Activated CD8-positive, alpha-beta memory T cell treated with anti-CD3 and anti-CD28 coated beads, Interleukin-2, amount 10 ng/mL, durations not matched to agents 7 days and 5 days (primary cell): Measurements from ENCODE around the gene CLASP2. TPM values are rescaled to one million over a fixed set of nuclear protein-coding genes. Genes with fewer than 3 reads are reported as not detected.

Source experiments
- ATAC-seq: fragments of 150-1000 bp; cut with Tn5 transposase; one replicate; pipeline ENCODE4 v1.10.0; 2021; ENCODE audit warnings: moderate library complexity
- CTCF ChIA-PET: fragments of 350-600 bp; sonication (Branson Sonifier 250); formaldehyde crosslinking; loops from one replicate; lab custom pipeline; 2021; ENCODE audit warnings: antibody characterized with exemption; lab: Charles Lee
- DNase-seq: peaks from one replicate; pipeline ENCODE4 v3.0.0-alpha.2; 2020
- H3K27ac Mint-ChIP-seq: one replicate; pipeline ENCODE4 v1.8.0; 2021; ENCODE audit warnings: mild to moderate bottlenecking, mixed read lengths
- H3K27me3 Mint-ChIP-seq: one replicate; pipeline ENCODE4 v1.8.0; 2021; ENCODE audit warnings: mixed read lengths
- H3K36me3 Mint-ChIP-seq: one replicate; pipeline ENCODE4 v1.8.0; 2021; ENCODE audit warnings: mild to moderate bottlenecking, mixed read lengths
- H3K4me1 Mint-ChIP-seq: one replicate; pipeline ENCODE4 v1.8.0; 2021; ENCODE audit warnings: mixed read lengths
- H3K4me3 Mint-ChIP-seq: one replicate; pipeline ENCODE4 v1.8.0; 2021; ENCODE audit warnings: mild to moderate bottlenecking, moderate library complexity, mixed read lengths
- H3K9me3 Mint-ChIP-seq: one replicate; pipeline ENCODE4 v1.8.0; 2022; ENCODE audit warnings: low read depth, mixed read lengths
- total RNA-seq, 2 experiments: library from RNA; stranded (reverse); gene quantifications; one replicate each; pipeline ENCODE4 v1.2.3, GENCODE V29; 2021

The CLASP2 gene
- total RNA-seq, 2 experiments from 2014 or later: 47.7 to 55.1 TPM

DNA sequence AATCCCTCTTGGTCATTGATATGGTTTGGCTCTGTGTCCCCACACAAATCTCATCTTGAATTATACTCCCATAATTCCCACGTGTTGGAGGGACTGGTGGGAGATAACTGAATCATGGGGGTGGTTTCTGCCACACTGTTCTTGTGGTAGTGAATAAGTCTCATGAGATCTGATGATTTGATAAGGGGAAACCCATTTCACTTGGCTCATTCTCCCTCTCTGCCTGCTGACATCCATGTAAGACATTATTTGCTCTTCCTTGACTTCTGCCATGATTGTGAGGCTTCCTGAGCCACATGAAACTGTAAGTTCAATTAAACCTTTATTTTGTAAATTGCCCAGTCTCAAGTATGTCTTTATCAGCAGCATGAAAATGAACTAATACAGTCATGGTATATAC lies 171.0 kb downstream of the CLASP2 start:
- Mint-ChIP-seq H3K27me3 (no peaks in the 10 kb centered on the region), H3K4me3 (no peak overlapping the region), H3K4me1 (no peaks in the 10 kb centered on the region), H3K9me3 (no peaks in the 10 kb centered on the region), H3K27ac (no peak overlapping the region), H3K36me3 (peaks cover 29% of the 10 kb centered on the region)
- CTCF ChIA-PET: no interaction called here
- ATAC-seq: no peak
- no peak for DNase-seq

DNA sequence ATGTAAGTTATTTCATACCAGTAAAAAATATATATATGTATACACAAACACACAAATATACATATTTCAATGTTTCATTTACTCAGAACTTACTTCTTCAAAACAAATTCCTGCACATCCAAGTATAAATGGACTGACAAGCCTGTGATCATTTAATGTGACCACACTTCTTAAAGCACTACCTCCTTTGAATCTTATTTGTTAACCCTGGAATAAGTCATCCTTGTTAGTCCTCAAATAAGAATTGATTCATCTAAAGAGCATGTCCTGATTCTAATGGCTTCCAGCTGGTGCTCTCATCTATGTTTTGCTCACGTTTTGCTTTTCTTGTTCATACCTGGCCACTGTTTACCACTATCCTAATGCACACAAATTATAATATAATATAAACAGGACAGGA lies 173.9 kb downstream of the CLASP2 start:
- Mint-ChIP-seq H3K9me3 (no peaks in the 10 kb centered on the region), H3K36me3 (peaks cover 23% of the 10 kb centered on the region), H3K27ac (no peak overlapping the region), H3K4me3 (no peak overlapping the region), H3K27me3 (no peaks in the 10 kb centered on the region), H3K4me1 (no peaks in the 10 kb centered on the region)
- CTCF ChIA-PET: no interaction called here
- DNase-seq (no peak), ATAC-seq (no peak)

DNA sequence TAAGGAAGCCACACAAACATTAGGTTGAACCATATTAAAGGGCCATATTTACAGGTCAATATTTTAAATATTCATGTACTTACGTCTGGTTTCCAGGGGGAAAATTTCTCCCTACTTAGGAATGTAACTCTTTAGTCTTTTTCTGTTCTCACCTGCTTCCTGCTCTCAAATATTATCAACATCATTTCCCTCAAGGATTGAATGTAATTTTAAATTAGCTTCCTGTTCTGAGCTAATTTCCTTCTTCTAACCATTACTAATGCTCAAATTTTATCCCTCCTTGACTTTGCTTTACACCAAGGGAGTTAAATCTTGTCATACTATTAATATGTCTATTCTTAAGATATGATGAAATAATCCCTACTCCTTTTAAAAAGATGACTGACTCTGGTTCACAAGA lies 174.5 kb downstream of the CLASP2 start:
- H3K4me3 Mint-ChIP-seq: no peak overlapping the region
- H3K27ac Mint-ChIP-seq: no peak overlapping the region
- DNase-seq (no peak), ATAC-seq (no peak)
- H3K27me3 Mint-ChIP-seq: no peaks in the 10 kb centered on the region
- peaks cover 18% of the 10 kb centered on the region for H3K36me3 Mint-ChIP-seq
- no peaks in the 10 kb centered on the region for H3K9me3 Mint-ChIP-seq
- CTCF ChIA-PET: no interaction called here
- no peaks in the 10 kb centered on the region for H3K4me1 Mint-ChIP-seq

DNA sequence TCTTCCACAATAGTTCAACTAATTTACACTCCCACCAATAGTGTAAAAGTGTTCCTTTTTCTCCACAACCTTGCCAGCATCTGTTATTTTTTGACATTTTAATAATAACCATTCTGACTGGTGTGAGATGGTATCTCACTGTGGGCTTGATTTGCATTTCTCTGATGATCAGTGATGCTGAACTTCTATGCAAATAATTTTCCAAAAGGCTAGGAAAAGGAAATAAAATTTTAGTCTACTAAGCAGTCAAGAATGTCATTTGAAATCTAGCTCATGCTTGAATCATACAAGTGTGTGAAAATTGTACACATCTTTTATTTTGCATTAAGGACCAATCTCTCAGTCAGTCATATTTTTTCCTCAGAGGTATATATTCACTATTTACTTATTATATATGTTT lies 176.1 kb downstream of the CLASP2 start:
- CTCF ChIA-PET: interaction anchor here (0.8 kb wide), 1 partner anchor 410 kb away, joined by 4 read pairs; no protein-coding TSS in a partner anchor
- Mint-ChIP-seq H3K27ac (no peak overlapping the region), H3K4me3 (no peak overlapping the region), H3K4me1 (no peaks in the 10 kb centered on the region), H3K36me3 (peaks cover 13% of the 10 kb centered on the region), H3K9me3 (no peaks in the 10 kb centered on the region), H3K27me3 (no peaks in the 10 kb centered on the region)
- DNase-seq (no peak), ATAC-seq (no peak)

DNA sequence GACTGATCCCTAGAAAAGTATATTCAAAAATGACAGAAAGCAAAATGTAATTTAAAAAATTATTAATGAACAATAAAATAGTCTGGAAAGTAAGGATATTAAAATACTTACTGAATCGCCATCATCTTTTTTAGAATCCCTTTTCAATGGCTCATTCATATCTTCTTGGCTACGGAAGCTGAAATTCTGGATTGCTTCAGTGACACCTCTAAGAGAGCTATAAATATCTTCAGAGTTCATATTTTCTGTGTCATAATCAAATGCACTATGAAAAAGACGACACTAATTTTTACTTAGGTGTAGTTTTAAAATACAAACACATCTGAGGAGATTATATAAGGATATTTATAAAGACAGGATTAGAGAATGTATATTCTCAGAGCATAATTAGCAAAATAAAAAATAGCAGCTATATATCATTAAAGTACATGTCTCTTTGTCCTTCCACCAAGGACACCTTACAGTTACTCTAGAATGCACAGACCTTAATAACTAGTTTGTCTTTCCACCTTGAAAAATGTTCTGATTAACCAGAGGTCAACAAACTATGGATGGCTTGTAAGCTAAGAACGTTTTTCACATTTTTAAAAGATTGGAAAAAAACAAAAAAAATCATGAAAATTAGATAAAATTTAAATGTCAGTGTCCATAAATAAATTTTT lies 179.2 kb downstream of the CLASP2 start:
- no peak overlapping the region for H3K27ac Mint-ChIP-seq
- no peak for ATAC-seq
- CTCF ChIA-PET: no interaction called here
- no peak overlapping the region for H3K4me3 Mint-ChIP-seq
- H3K27me3 Mint-ChIP-seq: no peaks in the 10 kb centered on the region
- DNase-seq: no peak
- H3K4me1 Mint-ChIP-seq: peaks cover 3% of the 10 kb centered on the region
- no peaks in the 10 kb centered on the region for H3K9me3 Mint-ChIP-seq
- peaks cover 28% of the 10 kb centered on the region for H3K36me3 Mint-ChIP-seq

DNA sequence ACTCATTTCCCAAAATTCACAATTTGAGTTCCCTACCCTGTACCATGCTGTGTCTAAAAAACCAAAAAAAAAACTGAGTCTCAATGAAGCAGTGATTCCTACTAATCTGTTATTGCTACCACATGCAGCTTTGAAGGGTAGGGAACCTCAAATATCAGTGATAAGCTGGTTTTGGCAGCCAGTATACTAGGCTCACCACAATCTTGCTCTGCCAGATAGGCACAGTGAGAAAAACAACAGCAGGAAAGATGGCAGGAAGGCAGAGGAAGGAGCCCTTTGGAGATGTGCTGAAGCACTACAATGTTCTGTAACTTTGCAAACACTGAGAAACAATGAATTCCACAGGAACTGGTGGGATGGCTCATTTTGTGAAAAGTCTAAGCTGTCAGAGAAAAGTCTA lies 180.9 kb downstream of the CLASP2 start:
- Mint-ChIP-seq H3K27ac (no peak overlapping the region), H3K36me3 (peaks cover 36% of the 10 kb centered on the region), H3K4me3 (no peak overlapping the region), H3K27me3 (no peaks in the 10 kb centered on the region), H3K4me1 (peaks cover 3% of the 10 kb centered on the region), H3K9me3 (no peaks in the 10 kb centered on the region)
- DNase-seq (no peak), ATAC-seq (no peak)
- CTCF ChIA-PET: no interaction called here

DNA sequence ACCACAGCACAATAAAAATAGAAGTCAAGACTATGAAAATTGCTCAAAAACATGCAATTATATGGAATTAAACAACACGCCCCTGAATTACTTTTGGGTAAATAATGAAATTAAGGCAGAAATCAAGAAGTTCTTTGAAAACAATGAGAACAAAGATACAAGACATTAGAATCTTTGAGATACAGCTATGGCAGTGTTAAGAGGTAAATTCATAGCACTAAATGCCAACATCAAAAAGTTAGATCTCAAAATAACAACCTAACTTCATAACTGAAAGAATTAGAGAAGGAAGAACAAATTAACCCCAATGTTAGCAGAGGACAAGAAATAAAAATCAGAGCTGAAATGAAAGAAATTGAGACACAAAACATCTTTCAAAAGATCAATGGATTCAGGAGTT lies 191.3 kb downstream of the CLASP2 start:
- DNase-seq: no peak
- ATAC-seq: no peak
- Mint-ChIP-seq H3K9me3 (peaks cover 34% of the 10 kb centered on the region), H3K4me3 (no peak overlapping the region), H3K27ac (no peak overlapping the region), H3K36me3 (peaks cover 70% of the 10 kb centered on the region), H3K27me3 (no peaks in the 10 kb centered on the region), H3K4me1 (no peaks in the 10 kb centered on the region)
- CTCF ChIA-PET: interaction anchor here (1.0 kb wide), 1 partner anchor 36 kb away, joined by 3 read pairs; no protein-coding TSS in a partner anchor

DNA sequence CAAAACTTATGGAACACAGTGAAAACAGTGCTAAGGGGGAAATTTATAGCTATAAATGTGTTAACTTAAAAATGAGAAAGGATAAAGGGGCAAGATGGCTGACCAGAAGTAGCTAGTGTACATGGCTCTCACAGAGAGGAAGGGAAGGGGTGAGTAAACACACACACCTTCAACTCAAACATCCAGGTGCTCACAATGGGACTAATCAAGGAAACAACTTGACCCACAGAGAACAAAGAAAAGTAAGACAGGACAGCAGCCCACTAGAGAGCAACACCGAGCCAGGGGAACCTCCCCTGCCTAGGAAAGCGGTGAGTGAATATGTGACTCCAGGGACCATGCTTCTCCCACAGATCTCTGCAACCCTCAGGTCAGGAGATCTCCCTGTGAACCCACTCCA lies 192.8 kb downstream of the CLASP2 start:
- Mint-ChIP-seq H3K36me3 (peaks cover 68% of the 10 kb centered on the region), H3K9me3 (peaks cover 29% of the 10 kb centered on the region), H3K27ac (no peak overlapping the region), H3K4me1 (no peaks in the 10 kb centered on the region), H3K4me3 (no peak overlapping the region), H3K27me3 (no peaks in the 10 kb centered on the region)
- DNase-seq (no peak), ATAC-seq (no peak)
- CTCF ChIA-PET: no interaction called here

DNA sequence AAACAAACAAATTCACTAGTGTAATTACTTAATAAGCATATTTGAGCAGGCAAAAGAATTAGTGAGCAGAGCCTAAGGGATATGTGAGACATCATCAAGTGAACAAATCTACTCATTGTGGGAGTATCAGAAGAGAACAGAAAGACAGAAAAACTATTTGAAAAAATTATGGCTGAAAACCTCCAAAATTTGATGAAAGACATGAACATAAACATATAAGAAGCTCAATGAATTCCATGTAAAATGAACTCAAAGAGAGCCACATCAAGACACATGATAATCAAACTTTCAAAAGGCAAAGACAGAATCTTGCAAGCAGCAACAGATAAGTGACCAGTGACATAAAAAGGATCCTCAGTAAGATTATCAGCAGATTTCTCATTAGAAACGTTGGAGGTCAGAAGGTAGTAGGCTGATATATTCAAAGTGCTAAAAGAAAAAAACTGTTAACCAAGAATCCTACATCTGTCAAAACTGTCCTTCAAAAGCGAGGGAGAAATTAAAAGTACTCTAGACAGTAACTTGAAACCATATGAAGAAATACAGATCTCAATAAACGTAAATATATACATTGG lies 194.9 kb downstream of the CLASP2 start:
- CTCF ChIA-PET: no interaction called here
- Mint-ChIP-seq H3K27ac (no peak overlapping the region), H3K4me1 (no peaks in the 10 kb centered on the region), H3K36me3 (peaks cover 57% of the 10 kb centered on the region), H3K4me3 (no peak overlapping the region), H3K27me3 (no peaks in the 10 kb centered on the region), H3K9me3 (peaks cover 19% of the 10 kb centered on the region)
- ATAC-seq (no peak), DNase-seq (no peak)

DNA sequence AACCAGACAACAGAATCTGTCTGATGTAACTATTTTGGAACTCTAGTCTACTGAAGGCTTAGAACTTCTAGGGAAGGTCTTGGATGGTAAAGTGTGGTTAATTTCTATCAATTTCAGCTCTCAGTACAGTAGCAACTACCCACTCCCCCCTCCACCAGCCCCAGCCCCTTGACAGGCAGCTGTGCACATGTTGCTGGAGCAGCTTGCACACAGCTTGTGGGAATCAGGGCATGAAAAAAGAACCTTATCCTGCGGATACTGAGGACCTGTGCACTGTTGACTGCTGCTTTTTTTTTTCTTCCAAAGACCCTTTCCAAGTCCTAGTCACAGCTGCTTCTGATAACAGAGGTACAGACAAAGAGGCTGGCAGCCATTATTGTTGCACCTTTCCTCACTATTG lies 196.3 kb downstream of the CLASP2 start:
- no peaks in the 10 kb centered on the region for H3K27me3 Mint-ChIP-seq
- peaks cover 46% of the 10 kb centered on the region for H3K36me3 Mint-ChIP-seq
- no peak for DNase-seq

DNA sequence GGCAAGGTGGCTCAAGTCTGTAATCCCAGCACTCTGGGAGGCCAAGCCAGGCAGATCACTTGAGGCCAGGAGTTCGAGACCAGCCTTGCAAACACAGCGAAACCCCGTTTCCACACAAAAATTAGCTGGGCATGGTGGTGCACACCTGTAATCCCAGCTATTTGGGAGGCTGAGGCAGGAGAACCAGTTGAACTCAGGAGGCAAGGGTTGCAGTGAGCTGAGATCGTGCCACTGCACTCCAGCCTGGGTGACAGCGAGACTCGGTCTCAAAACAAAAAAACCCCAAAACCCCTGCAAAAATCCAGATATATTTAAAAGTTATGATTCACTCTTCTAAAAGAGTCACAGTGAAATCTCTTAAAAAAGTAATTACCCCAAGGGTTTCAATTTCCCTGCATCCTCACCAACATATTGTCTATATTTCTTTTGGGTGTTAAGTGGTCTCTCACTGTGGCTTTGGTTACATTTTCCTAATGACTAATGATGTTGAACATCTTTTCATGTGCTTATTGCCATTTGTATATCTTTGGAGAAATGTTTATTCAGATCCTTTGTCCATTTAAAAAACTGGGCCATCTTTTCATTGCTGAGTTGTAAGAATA lies 204.7 kb downstream of the CLASP2 start:
- CTCF ChIA-PET: no interaction called here
- ATAC-seq (no peak), DNase-seq (no peak)
- H3K36me3 Mint-ChIP-seq: peaks cover 39% of the 10 kb centered on the region
- peak overlapping the region; percentile 26 for H3K27ac Mint-ChIP-seq
- H3K4me1 Mint-ChIP-seq: peaks cover 8% of the 10 kb centered on the region
- H3K4me3 Mint-ChIP-seq: no peak overlapping the region
- no peaks in the 10 kb centered on the region for H3K9me3 Mint-ChIP-seq
- no peaks in the 10 kb centered on the region for H3K27me3 Mint-ChIP-seq

More for the DNA sequence above, 196.3 kb downstream of the CLASP2 start:
- Mint-ChIP-seq H3K4me1 (no peaks in the 10 kb centered on the region), H3K27ac (no peak overlapping the region), H3K9me3 (peaks cover 13% of the 10 kb centered on the region), H3K4me3 (no peak overlapping the region)
- ATAC-seq: no peak
- CTCF ChIA-PET: interaction anchor here (0.7 kb wide), 1 partner anchor 83 kb away, joined by 3 read pairs; no protein-coding TSS in a partner anchor

DNA sequence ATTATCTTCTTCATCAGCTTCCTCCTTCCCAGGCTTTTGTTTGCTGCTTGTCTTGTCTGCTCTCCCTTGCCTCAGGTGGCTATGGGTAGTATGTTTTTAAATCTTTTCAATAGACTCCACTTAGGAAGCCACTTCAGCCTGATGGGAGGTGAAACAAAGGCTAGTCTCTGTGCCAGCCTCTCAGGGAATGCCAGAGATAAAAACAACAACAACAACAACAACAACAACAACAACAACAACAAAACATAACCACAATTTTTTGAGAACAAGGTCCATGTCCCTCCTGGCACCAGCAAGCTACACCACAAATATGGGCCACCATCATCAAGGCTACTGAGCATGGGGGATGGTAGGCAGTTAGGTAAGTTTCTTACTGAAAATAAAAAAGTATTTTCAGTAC lies 213.0 kb downstream of the CLASP2 start:
- ATAC-seq: no peak
- Mint-ChIP-seq H3K9me3 (peaks cover 5% of the 10 kb centered on the region), H3K4me3 (no peak overlapping the region), H3K27me3 (no peaks in the 10 kb centered on the region), H3K4me1 (no peaks in the 10 kb centered on the region), H3K27ac (no peak overlapping the region), H3K36me3 (peaks cover 47% of the 10 kb centered on the region)
- DNase-seq: no peak
- CTCF ChIA-PET: no interaction called here

DNA sequence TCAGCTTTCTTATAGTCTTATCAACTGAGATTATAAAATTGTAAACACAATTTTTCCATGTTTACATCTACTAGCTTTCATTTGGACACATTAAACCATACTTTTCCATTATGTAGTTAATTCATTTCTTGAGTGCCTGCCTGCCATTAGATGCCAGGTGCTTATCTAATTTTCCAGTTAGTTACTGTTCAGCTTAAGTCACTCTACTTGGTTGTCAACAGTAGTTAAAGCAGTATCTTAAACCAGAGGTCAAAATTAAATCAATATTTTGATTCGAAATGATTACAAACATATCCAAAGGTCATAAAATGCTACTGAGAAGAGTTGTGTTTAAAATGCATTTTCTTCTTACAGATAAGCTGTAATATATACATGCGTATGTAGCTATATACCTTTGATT lies 221.6 kb downstream of the CLASP2 start:
- Mint-ChIP-seq H3K4me1 (no peaks in the 10 kb centered on the region), H3K36me3 (peaks cover 30% of the 10 kb centered on the region), H3K9me3 (peaks cover 2% of the 10 kb centered on the region), H3K27me3 (no peaks in the 10 kb centered on the region), H3K27ac (no peak overlapping the region), H3K4me3 (no peak overlapping the region)
- CTCF ChIA-PET: no interaction called here
- ATAC-seq (no peak), DNase-seq (no peak)

DNA sequence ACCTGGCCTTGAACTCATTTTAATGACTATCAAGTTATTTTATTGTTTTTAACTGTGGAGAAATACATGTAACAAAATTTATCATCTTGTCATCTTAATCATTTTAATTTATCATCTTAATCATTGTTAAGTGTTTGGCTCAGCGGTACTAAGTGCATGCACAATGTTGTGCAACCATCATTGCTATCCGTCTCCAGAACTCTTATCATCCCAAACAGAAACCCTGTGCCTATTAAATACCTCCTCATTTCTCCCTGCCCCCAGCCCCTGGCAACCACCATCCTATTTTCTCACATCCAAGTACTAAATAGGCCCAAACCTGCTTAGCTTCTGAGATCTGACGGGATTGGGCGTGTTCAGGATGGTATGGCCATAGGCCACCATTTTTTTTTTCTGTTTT lies 226.3 kb downstream of the CLASP2 start:
- CTCF ChIA-PET: interaction anchor here (1.1 kb wide), 1 partner anchor 36 kb away, joined by 3 read pairs; no protein-coding TSS in a partner anchor
- no peak overlapping the region for H3K4me3 Mint-ChIP-seq
- no peak for DNase-seq
- ATAC-seq: no peak
- H3K4me1 Mint-ChIP-seq: no peaks in the 10 kb centered on the region
- no peaks in the 10 kb centered on the region for H3K27me3 Mint-ChIP-seq
- no peak overlapping the region for H3K27ac Mint-ChIP-seq
- no peaks in the 10 kb centered on the region for H3K9me3 Mint-ChIP-seq
- no peaks in the 10 kb centered on the region for H3K36me3 Mint-ChIP-seq
